ENCODE data around the gene NFX1. TPM values are rescaled to one million over a fixed set of nuclear protein-coding genes. Genes with fewer than 3 reads are reported as not detected.

NFX1 gene
- total RNA-seq (76.3 and 81.5 TPM in 2 replicates), polyA plus RNA-seq (61.3 and 67.6 TPM in 2 replicates), polyA minus RNA-seq (44.1 and 59.3 TPM in 2 replicates)
- 45.1 TPM for total RNA-seq (2013)

GRCh38 chr9:33290247-33291030 is at the start of gene NFX1:
Gene NFX1, plus strand, starts transcription at chr9:33290516. Its CDS starts 57 bp downstream, at chr9:33290573.
- Histone ChIP-seq H3K27ac (ENCODE audit: low read length in 2 of 2) (peak within 1 kb of the TSS; percentile 99 to 100), H2AFZ (ENCODE audit: insufficient read depth, low read depth, low read length, poor library complexity, severe bottlenecking) (peak within 1 kb of the TSS; percentile 75), H3K27me3 (replicated peaks in 1 of 4; ENCODE audit: control extremely low read depth in 1 of 4, control insufficient read depth in 3 of 4, insufficient read depth in 4 of 4, low read length in 3 of 4) (no peaks in the 10 kb centered on the region), H4K20me1 (ENCODE audit: control insufficient read depth, insufficient read depth, low read length, poor library complexity, severe bottlenecking) (no peaks in the 10 kb centered on the region), H3K4me2 (replicated peaks; ENCODE audit: low read depth, low read length, poor library complexity, severe bottlenecking) (peak within 1 kb of the TSS; percentile 82), H3K36me3 (replicated peaks in 1 of 2; ENCODE audit: control extremely low read depth in 1 of 2, control insufficient read depth in 1 of 2, extremely low read depth in 1 of 2, insufficient read depth in 2 of 2, low read length in 1 of 2) (peaks cover 3 to 34% of the 10 kb centered on the region in 2 experiments), H3K4me3 (ENCODE audit: control extremely low read depth in 1 of 5, extremely low read depth in 1 of 5, insufficient read depth in 1 of 5, low read depth in 2 of 5, low read length in 4 of 5) (peak within 1 kb of the TSS; percentile 80 to 98 (median 86)), H3K79me2 (ENCODE audit: control insufficient read depth, insufficient read depth, low read length) (peaks cover 49% of the 10 kb centered on the region), H3K9me3 (ENCODE audit: control extremely low read depth in 1 of 3, control insufficient read depth in 2 of 3, insufficient read depth in 1 of 3, low read length in 2 of 3) (no peaks in the 10 kb centered on the region), H3K9ac (ENCODE audit: low read length) (peak within 1 kb of the TSS; percentile 91), H3K4me1 (ENCODE audit: control insufficient read depth in 2 of 2, insufficient read depth in 2 of 2, low read length in 2 of 2) (peaks cover 43 to 58% of the 10 kb centered on the region in 2 donors)
- POLR2A ChIA-PET: interaction anchor here (0.6 to 1.6 kb wide), 15 partner anchors 8 to 808 kb away, joined by 3 to 15 read pairs (median 8); partner anchors contain the start of genes APTX, B4GALT1, BAG1 and CHMP5
- intact Hi-C loops (cut with micrococcal nuclease): loop anchor here (1.0 to 10.0 kb wide), 7 partner anchors 26 to 736 kb away; partner anchors contain the start of genes B4GALT1, BAG1, DNAJA1 and NOL6
- peak within 1 kb of the TSS; percentile 99 for H3K4me3 Mint-ChIP-seq
- peak within 1 kb of the TSS; percentile 100 for H3K27ac Mint-ChIP-seq
- DNase-seq: peak; percentile 100
- TF ChIP-seq EZH2 (IDR thresholded peaks at IDR 0.05; ENCODE audit: borderline replicate concordance, insufficient read depth, low read depth, low read length, poor library complexity, severe bottlenecking) (no peak), CTCF (IDR thresholded peaks at IDR 0.05) (no peak)
- ATAC-seq (ENCODE audit: low read depth): peak; percentile 82
- no peaks in the 10 kb centered on the region for H3K27me3 Mint-ChIP-seq
- H3K9me3 Mint-ChIP-seq (ENCODE audit: insufficient read depth): no peaks in the 10 kb centered on the region
- WGBS (ENCODE audit: insufficient coverage): under 1% methylated on average over 63 of the region's 63 CpGs
- H3K4me1 Mint-ChIP-seq: peaks cover 62% of the 10 kb centered on the region
- CTCF ChIA-PET: interaction anchor here (0.7 to 1.4 kb wide), 11 partner anchors 8 to 184 kb away, joined by 3 to 5 read pairs (median 3); partner anchors contain the start of genes AQP3, B4GALT1 and NOL6

GRCh38 chr9:33241298-33241697 is 49.0 kb upstream of the NFX1 start:
- Histone ChIP-seq H3K4me2 (replicated peaks; ENCODE audit: low read depth, low read length, poor library complexity, severe bottlenecking) (no peak overlapping the region), H3K27ac (ENCODE audit: low read length in 2 of 2) (no peak overlapping the region), H3K4me1 (ENCODE audit: control insufficient read depth in 2 of 2, insufficient read depth in 2 of 2, low read length in 2 of 2) (no peaks in the 10 kb centered on the region), H3K27me3 (replicated peaks in 1 of 4; ENCODE audit: control extremely low read depth in 1 of 4, control insufficient read depth in 3 of 4, insufficient read depth in 4 of 4, low read length in 3 of 4) (peaks cover 0 to under 1% (median 0%) of the 10 kb centered on the region in 4 experiments), H4K20me1 (ENCODE audit: control insufficient read depth, insufficient read depth, low read length, poor library complexity, severe bottlenecking) (no peaks in the 10 kb centered on the region), H3K9ac (ENCODE audit: low read length) (no peak overlapping the region), H3K9me3 (ENCODE audit: control extremely low read depth in 1 of 3, control insufficient read depth in 2 of 3, insufficient read depth in 1 of 3, low read length in 2 of 3) (no peaks in the 10 kb centered on the region), H3K36me3 (replicated peaks in 1 of 2; ENCODE audit: control extremely low read depth in 1 of 2, control insufficient read depth in 1 of 2, extremely low read depth in 1 of 2, insufficient read depth in 2 of 2, low read length in 1 of 2) (no peaks in the 10 kb centered on the region), H3K4me3 (ENCODE audit: control extremely low read depth in 1 of 5, extremely low read depth in 1 of 5, insufficient read depth in 1 of 5, low read depth in 2 of 5, low read length in 4 of 5) (no peak overlapping the region), H3K79me2 (ENCODE audit: control insufficient read depth, insufficient read depth, low read length) (no peaks in the 10 kb centered on the region), H2AFZ (ENCODE audit: insufficient read depth, low read depth, low read length, poor library complexity, severe bottlenecking) (no peak overlapping the region)
- DNase-seq: no peak
- no peaks in the 10 kb centered on the region for H3K4me1 Mint-ChIP-seq
- H3K4me3 Mint-ChIP-seq: no peak overlapping the region
- 90% methylated on average over 2 of the region's 5 CpGs for WGBS (ENCODE audit: insufficient coverage)
- intact Hi-C loops (cut with micrococcal nuclease): no loop called here
- TF ChIP-seq CTCF (IDR thresholded peaks at IDR 0.05): no peak
- no peak for TF ChIP-seq EZH2 (IDR thresholded peaks at IDR 0.05; ENCODE audit: borderline replicate concordance, insufficient read depth, low read depth, low read length, poor library complexity, severe bottlenecking)
- no peaks in the 10 kb centered on the region for H3K9me3 Mint-ChIP-seq (ENCODE audit: insufficient read depth)
- no peak for ATAC-seq (ENCODE audit: low read depth)
- no peak overlapping the region for H3K27ac Mint-ChIP-seq
- H3K27me3 Mint-ChIP-seq: peaks cover 3% of the 10 kb centered on the region
- CTCF ChIA-PET: interaction anchor here (0.7 to 1.3 kb wide), 3 partner anchors 15 to 159 kb away, joined by 3 read pairs; no protein-coding TSS in a partner anchor
- POLR2A ChIA-PET: no interaction called here
